ENCODE results near the gene TBC1D10A.

TBC1D10A gene

GRCh38 chr22:30294830-30295229 lies 31.9 kb downstream of the TBC1D10A start:
- DNase-seq (ENCODE audit: low read depth) = no peak
- TF ChIP-seq, protein P1, sequence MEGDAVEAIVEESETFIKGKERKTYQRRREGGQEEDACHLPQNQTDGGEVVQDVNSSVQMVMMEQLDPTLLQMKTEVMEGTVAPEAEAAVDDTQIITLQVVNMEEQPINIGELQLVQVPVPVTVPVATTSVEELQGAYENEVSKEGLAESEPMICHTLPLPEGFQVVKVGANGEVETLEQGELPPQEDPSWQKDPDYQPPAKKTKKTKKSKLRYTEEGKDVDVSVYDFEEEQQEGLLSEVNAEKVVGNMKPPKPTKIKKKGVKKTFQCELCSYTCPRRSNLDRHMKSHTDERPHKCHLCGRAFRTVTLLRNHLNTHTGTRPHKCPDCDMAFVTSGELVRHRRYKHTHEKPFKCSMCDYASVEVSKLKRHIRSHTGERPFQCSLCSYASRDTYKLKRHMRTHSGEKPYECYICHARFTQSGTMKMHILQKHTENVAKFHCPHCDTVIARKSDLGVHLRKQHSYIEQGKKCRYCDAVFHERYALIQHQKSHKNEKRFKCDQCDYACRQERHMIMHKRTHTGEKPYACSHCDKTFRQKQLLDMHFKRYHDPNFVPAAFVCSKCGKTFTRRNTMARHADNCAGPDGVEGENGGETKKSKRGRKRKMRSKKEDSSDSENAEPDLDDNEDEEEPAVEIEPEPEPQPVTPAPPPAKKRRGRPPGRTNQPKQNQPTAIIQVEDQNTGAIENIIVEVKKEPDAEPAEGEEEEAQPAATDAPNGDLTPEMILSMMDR (conservative IDR thresholded peaks at IDR 0.05; ENCODE audit: low read length) = no peak
- no peak overlapping the region for H3K4me3 ChIP-seq (ENCODE audit: low read length)

DNA sequence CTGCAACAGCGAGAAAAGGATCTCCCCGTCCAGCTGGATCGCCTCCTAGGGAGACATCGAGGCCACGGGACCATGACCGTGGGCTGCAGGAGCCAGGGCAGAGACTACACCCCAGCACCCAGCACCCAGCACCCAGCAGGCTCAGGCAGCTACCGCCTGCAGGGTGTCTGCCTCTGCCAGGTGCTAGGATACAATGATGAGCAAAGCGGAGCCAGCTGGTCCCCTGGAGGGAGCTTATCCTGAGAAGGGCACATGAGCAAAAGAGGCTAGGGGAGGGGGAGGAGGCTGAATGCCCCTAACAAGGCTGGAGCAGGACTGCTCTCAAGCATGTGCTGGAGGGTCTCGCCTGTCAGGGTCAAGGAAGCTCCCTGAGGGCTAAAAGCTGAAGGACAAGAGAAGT lies 32.7 kb downstream of the TBC1D10A start:
- no peak for DNase-seq (ENCODE audit: low read depth)
- TF ChIP-seq, protein P1 (conservative IDR thresholded peaks at IDR 0.05; ENCODE audit: low read length) = no peak
- no peak overlapping the region for H3K4me3 ChIP-seq (ENCODE audit: low read length)

GRCh38 chr22:30293026-30293425 lies 33.7 kb downstream of the TBC1D10A start:
- TF ChIP-seq, protein P1 (conservative IDR thresholded peaks at IDR 0.05; ENCODE audit: low read length) = no peak
- no peak overlapping the region for H3K4me3 ChIP-seq (ENCODE audit: low read length)
- no peak for DNase-seq (ENCODE audit: low read depth)

- TF ChIP-seq, protein P1 (conservative IDR thresholded peaks at IDR 0.05; ENCODE audit: low read length) = no peak
- no peak overlapping the region for H3K4me3 ChIP-seq (ENCODE audit: low read length)
- no peak for DNase-seq (ENCODE audit: low read depth)
Observed at GRCh38 chr22:30292069-30292970, 34.4 kb downstream of the TBC1D10A start.

- peak; percentile 52 for DNase-seq (ENCODE audit: low read depth)
- no peak overlapping the region for H3K4me3 ChIP-seq (ENCODE audit: low read length)
- TF ChIP-seq, protein P1 (conservative IDR thresholded peaks at IDR 0.05; ENCODE audit: low read length) = no peak
Observed at GRCh38 chr22:30291058-30291892, 35.5 kb downstream of the TBC1D10A start.

- TF ChIP-seq, protein P1 (conservative IDR thresholded peaks at IDR 0.05; ENCODE audit: low read length) = no peak
- peak; percentile 75 for DNase-seq (ENCODE audit: low read depth)
- peak overlapping the region; percentile 57; the same call in 1 of the 2 replicates for H3K4me3 ChIP-seq (ENCODE audit: low read length)
Observed at GRCh38 chr22:30290342-30291057, 36.2 kb downstream of the TBC1D10A start.
